ENCODE results near the gene ADAD2. TPM values are rescaled to one million over a fixed set of nuclear protein-coding genes. Genes with fewer than 3 reads are reported as not detected.

Gene ADAD2
- total and polyA plus RNA-seq, 9 of the 15 experiments (the other 6 are each of a cell fraction or from before 2014, with no cell fraction given) = 0.07 TPM; not detected in 8

GRCh38 chr16:84190731-84191388, at the start of gene ADAD2 (continued):
- peak; percentile 78 for TF ChIP-seq PBX2 (CRISPR knock-in tag; IDR thresholded peaks at IDR 0.05; ENCODE audit: low read depth)
- peak; percentile 76 for TF ChIP-seq PBX2 (tag; conservative IDR thresholded peaks at IDR 0.05; ENCODE audit: low read depth)
- TF ChIP-seq EP400 (IDR thresholded peaks at IDR 0.05) = no peak
- TF ChIP-seq ZNF75A (CRISPR knock-in tag; IDR thresholded peaks at IDR 0.05) = no peak
- peak; percentile 88 for TF ChIP-seq MGA (IDR thresholded peaks at IDR 0.05)
- no peak for TF ChIP-seq EZH2 (IDR thresholded peaks at IDR 0.05; ENCODE audit: borderline replicate concordance, low read depth, low read length)
- TF ChIP-seq, protein P1, sequence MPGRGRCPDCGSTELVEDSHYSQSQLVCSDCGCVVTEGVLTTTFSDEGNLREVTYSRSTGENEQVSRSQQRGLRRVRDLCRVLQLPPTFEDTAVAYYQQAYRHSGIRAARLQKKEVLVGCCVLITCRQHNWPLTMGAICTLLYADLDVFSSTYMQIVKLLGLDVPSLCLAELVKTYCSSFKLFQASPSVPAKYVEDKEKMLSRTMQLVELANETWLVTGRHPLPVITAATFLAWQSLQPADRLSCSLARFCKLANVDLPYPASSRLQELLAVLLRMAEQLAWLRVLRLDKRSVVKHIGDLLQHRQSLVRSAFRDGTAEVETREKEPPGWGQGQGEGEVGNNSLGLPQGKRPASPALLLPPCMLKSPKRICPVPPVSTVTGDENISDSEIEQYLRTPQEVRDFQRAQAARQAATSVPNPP (IDR thresholded peaks at IDR 0.05; ENCODE audit: borderline replicate concordance, insufficient read depth, insufficient read length) = no peak
- no peak for TF ChIP-seq PHF20 (IDR thresholded peaks at IDR 0.05; ENCODE audit: partially characterized antibody)
- TF ChIP-seq STAT5B (CRISPR knock-in tag; IDR thresholded peaks at IDR 0.05) = no peak
- no peak for TF ChIP-seq BRD9 (IDR thresholded peaks at IDR 0.05; ENCODE audit: low read depth, partially characterized antibody)
- no peak for TF ChIP-seq THAP7 (CRISPR knock-in tag; IDR thresholded peaks at IDR 0.05)
- no peak for TF ChIP-seq SMAD1 (IDR thresholded peaks at IDR 0.05; ENCODE audit: low read depth, low read length, partially characterized antibody)

All from K562 (cell line).